GM18858 (cell line): ENCODE results near the gene OSTM1.

Source experiments
- ATAC-seq: cut with Tn5 transposase; IDR thresholded peaks from one replicate; pipeline ENCODE4 v1.9.1; 2021; ENCODE audit not compliant: unreplicated experiment

The OSTM1 gene

DNA sequence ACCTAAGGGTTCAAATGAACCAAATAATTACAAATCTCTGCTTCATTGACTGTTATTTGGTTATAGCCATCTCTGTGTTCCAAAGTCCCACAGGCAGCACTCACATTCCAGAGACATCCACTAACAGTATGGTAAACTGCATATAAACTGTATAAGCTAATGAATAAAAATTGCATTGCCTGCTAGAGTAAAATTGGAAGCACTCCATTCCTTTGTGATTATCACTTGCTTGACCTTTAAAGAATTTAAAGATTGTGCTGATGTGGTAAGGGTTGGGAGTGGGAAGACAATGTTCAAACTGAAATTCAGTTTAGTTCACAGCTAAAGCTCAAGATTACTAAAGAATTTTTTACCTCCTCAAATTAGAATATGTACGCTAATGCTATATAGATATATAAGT lies 31.0 kb upstream of the OSTM1 start:
- no peak for ATAC-seq

DNA sequence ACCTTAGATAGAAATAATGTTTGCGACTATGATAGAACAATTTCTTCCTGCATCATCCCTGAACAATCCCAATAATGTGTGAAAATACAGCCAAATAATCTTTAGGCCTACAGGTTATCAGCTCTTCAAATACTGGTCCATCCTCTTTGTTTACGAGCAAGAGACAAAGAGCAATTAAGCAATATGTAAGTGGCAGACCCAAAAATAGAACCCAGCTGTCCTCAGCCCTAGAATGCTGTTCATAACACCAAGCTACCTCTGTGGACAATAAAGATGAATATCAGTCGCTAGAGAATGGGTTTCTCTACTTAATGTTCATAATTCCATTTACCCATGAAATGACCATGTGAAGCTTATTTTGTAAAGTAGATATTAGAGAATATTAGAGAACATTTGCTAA lies 28.4 kb upstream of the OSTM1 start:
- ATAC-seq, result no peak

DNA sequence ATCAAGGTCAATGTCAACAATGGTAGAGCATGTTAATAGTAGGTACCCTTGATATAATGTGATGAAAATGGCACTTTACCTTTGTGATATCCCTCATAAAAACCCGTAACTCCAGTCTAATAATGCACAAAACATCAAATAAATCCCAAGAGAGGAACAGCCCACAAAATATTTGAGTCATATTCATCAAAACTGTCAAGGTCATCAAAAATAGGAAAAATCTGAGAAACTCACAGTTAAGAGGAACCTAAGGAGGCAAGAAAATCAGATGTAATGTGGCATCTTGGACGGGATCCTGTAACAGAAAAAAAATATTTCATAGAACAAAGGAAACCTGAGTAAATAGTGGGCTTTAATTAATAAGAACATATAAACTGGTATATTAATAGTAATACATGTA lies 25.5 kb upstream of the OSTM1 start:
- ATAC-seq, result no peak

DNA sequence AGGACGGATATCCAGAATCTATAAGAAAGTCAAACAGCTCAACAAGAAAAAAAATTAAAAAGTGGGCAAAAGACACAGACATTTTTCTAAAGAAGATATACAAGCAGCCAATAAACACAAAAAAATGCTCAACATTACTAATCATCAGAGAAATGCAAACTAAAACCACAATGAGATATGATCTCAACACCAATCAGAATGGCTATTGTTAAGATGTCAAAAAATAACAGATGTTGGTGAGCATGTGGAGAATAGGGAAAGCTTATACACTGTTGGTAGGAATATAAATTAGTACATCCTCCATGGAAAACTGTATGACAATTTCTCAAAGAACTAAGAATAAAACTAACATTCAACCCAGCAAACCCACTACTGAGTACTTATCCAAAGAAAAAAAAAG lies 23.3 kb upstream of the OSTM1 start:
- ATAC-seq, result no peak

DNA sequence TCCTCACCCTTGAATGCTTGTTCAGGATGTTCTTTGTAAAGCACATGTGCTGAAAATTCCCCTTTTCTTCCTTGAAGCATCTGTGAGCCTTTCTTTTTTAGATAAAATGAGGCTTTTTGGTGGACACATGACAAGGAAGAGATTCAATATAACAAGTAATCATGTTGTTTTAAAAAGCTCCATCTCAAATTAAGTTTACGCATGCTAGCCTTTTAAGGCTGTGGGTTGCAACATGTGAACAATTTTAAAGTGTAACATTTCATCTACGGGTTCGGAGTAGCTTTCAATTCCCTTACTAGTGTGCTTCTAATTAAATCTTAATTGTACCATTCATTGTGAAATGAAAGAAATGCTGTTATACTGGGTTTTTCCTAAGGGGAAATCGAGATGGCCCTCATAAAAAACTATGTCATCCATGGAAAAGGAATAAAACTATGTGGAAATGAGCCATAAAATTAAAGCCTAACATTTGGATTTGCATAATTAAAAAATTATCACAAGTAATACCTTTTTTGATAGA lies 19.3 kb upstream of the OSTM1 start:
- ATAC-seq, result no peak

DNA sequence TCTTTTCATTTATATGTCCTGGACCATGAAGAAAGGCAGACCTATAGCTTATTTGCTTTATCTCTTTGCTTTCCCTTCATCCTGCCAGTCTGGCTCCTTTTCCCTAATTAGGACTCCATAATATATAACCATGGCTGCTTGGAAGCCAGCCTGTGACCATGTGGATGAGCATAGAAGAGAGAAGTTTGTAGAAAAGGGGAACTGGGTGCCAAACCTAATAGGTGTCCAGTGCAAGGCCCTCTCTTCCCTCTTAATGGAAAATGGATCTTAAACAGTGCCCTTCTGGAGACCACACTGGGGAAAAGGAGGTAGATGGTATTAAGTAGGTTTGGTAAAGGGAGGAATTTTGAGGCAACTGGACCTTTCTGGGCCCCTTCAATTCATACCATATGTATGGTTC lies 16.7 kb upstream of the OSTM1 start:
- no peak for ATAC-seq

DNA sequence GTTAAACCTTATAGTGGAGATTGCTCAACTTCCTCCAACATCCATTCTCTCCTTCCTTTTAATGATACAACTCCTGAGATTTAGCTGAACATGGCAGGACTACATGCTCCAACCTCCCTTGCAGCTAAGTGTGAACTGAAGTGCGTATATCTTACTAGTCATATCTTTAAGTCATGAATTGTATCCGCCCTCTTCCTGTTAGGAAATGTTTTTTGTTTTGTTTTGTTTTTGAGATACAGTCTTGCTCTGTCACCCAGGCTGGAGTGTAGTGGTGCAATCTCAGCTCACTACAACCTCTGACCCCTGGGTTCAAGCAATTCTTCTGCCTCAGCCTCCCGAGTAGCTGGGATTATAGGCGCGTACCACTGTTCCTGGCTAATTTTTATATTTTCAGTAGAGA lies 8.8 kb upstream of the OSTM1 start:
- no peak for ATAC-seq

DNA sequence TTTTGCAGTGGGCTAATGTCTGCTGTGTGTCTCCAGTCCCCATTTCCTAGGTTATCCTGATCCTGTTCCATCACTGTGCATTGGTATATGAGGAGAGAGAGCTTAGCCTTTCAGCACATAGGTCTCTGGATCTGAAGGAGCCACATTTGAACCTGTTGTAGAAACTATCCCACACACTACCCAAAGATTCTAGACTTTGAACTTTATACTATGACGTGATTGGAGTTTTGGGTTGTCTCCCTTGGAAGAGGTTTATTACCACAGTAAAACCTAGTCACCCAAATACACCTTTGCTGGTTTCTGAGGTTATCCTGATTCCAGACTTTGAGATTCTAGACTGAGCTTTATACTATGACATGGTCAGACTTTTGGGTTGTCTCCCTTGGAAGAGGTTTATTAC lies 8.0 kb upstream of the OSTM1 start:
- no peak for ATAC-seq

DNA sequence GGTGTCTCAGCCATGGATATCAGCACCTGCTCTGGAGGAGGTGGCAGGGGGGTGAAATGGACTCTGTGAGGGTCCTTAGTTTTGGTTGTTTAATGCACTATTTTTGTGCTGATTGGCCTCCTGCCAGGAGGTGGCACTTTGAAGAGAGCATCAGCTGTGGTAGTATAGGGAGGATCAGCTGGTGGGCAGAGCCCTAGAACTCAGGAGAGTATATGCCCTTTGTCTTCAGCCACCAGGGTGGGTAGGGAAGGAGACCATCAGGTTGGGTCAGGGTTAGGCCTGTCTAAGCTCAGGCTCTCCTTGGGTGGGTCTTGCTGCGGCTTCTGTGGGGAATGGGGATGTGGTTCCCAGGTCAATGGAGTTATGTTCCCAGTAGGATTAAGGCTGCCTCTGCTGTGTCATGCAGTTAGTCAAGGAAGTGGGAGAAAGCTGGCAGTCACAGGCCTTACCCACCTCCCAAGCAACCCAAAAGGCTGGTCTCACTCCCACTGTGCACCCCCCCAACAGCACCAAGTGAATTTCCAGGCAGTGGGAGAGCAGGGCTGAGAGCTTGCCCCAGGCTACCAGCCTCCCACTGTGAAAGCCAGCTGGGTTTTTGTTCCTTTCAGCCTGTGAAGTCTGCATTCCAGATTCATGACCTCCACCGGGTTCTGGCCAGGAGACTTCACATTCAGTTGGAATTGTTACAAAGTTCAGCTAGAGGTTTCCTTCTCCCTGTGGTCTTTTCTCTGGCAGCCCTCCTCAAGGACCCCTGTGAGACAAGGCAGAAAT lies 5.7 kb upstream of the OSTM1 start:
- no peak for ATAC-seq

DNA sequence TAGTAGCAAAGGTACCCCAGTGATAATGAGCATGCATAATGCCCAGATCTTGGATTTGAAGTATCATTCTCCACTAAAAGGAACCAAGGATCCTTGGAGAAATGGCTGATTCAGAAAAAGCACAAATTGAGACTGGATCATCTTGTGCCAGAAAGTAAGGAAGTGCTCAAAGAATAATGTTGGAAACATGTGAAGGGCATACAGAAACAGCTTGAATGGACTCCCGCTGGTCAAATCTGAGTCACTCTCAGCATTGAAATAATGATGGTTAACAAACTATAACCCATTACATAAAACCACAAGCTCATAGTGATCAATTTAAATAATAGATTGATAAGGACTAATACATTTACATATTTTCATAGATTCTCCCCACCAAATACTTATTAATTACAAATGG lies 3.6 kb upstream of the OSTM1 start:
- ATAC-seq, result no peak

DNA sequence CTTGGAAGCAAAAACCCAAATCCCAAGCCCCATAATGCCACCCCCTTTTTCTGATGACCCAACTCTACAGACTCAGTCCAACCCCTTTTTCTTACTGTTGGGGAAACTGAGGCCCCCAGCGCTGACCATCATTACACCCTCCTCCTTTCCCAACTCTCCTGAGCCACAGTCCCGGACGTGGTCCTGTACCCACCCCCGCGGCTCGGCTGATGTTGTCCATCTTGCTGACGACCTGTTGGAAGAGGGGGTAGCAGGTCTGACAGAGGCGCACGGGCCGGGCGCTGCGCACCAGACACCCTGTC lies 533 bp downstream of the OSTM1 start:
- no peak for ATAC-seq

DNA sequence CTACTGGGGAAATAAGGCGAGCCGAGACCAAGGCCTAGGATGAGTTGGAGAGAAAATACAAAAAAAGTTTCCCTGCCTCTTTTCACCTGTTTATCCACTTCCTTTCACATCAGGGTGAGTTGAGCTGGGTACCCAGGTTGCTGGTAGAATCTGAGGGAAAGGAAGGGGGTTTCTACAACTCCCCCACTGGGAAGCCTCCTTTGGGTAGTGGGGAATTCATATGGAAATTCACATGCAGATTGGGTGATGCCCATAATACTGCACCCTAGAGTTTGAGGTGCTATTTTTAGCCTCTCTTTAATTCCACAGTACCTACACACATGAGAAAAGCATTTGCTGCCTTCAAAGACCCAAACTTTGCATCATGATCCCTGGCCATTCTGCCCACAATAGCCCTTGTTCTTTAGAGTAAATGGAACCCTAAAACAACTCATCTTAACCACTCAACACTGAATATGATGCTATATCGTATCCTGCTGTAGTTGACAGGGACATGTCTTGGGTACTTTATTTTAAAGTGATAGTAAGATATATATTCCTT lies 2.7 kb downstream of the OSTM1 start:
- ATAC-seq, result no peak

DNA sequence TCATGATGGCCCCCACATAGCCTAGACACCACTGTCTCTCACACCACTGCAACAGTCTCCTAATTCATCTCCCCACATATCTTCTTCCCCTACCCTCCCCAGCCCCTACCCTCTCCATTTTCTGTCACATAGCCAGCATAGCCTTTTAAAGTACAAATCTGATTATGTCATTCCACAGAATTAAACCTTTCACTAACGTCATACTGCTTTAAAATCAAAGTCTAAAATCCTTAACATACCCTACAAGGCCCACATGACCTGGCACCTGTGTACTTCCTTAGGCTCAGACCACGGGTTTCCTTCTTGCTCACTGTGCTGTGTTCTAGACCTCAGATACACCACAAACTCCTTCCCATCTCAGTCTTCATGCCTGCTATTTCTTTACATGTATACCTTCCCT lies 5.9 kb downstream of the OSTM1 start:
- ATAC-seq, result peak; percentile 65

DNA sequence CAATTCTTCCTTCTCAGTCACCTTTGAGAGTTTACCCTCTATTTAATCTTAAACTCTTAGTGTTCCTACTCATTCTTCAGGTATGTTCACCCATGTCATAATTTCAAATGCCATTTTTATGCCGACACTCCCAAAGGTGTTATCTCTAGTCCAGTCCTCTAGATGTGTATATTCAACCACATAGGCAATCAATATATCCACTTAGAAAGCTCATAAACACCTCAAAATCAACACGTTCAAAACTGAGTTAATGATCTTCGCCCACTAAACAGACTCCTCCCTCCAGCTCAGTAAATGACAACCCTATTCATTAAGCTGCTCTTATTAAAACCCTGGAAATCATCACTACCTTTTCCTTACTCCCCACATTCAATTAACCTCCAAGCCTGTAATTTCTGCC lies 6.4 kb downstream of the OSTM1 start:
- no peak for ATAC-seq

DNA sequence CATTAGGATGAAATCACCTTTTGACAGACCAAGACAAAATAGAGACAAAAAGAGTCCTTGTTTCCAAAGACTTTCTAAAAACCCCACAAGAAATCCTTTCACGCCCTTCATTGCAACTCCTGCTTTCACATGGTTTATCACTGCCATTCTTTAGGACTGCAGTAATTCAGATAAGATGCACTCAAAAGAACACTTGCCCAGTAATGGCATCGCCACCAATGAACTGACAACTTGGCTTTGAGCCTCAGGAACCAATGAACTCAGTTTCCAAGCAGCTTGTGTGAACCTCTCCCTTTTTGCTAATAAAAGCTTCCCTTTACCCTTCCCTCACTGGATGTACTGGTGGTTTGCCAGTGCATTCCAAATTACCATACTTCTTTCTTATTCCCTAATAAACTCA lies 21.8 kb downstream of the OSTM1 start:
- no peak for ATAC-seq

DNA sequence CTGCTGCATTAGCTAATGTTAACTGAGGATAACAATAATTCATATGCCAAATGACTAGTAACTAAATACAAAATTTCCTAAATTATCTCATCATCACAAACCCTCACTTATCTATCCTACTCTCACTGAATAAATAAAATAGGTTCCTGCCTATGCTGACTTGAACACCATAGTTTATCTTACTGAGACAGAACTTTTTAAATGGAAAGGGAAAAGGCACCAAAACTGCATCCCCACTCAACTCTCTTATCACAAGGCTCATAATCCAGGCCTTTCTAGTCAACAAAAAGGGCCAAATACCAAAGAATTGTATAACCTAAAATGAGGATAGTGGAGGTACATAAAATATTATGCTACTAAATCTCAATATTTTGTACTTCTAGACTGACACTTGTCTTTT lies 23.1 kb downstream of the OSTM1 start:
- ATAC-seq, result no peak

DNA sequence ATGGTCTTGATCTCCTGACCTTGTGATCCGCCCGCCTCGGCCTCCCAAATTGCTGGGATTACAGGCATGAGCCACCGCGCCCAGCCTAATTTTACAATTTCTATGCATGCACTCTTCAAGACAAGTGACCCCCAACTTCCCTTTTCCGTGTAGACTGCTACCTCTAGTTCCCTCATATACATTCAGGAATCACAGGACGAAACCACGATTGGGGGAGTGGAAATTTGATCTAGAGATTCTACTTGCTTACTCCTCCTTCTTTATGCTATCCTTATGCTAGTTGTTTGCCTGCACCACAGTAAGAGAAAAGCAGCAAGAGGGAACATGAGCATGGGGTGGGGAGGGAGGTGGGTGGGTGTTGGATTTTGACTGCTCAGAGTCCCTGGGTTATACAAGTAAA lies 34.9 kb downstream of the OSTM1 start:
- no peak for ATAC-seq

DNA sequence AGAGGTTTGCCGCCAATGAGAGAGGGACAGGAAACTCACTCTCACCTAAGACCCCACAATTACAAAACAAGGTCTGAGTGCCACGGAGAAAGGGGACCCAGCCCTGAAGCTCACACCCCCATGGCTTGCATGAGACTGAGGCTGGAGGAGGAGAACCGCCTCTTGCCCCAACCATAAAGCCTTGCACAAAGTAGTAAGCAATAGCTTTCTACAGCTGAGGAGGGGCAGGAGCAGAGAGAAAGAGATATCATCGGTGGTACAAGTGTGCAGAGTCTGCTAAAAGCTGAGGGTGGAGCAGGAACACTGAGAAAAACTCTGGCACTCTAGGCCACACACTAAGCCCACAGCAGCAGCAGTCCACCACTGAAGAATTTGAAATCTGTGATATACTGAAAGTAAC lies 37.7 kb downstream of the OSTM1 start:
- no peak for ATAC-seq

DNA sequence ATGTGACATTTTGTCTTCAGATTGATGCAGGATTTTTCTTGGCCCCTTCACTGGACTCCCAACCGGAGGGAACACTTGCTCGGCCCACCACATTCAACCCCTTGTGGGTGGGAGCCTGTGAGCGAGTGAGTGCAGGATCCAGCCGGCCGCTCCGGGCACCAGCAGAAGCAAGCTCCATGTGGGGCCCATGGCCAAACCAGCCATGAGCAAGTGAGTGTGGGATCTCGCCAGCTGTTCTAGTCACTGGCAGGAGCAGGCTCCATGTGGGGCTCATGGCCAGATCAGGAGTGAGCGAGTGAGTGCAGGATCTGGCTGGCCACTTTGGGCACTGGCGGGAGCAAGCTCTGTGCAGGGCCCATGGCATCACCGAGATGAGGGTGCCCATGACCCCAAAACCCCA lies 42.6 kb downstream of the OSTM1 start:
- no peak for ATAC-seq

DNA sequence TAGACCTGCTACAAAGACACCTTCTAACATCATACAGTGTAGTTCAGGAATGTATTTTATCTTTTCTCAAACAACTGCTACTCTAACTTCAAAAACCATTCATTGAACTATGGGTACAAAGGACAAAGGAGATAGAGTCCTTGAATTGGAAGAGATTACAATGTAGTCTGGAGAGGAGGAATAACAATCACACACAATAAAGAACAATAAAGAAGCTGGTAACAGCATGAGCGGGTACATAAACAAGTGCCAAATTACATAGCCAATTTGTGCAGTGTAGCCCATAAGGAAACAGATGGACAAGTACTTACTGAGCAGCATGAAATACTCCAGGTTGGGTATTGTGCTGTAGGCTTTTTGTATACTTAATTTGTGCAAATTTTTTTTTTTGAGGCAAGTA lies 44.3 kb downstream of the OSTM1 start:
- no peak for ATAC-seq

DNA sequence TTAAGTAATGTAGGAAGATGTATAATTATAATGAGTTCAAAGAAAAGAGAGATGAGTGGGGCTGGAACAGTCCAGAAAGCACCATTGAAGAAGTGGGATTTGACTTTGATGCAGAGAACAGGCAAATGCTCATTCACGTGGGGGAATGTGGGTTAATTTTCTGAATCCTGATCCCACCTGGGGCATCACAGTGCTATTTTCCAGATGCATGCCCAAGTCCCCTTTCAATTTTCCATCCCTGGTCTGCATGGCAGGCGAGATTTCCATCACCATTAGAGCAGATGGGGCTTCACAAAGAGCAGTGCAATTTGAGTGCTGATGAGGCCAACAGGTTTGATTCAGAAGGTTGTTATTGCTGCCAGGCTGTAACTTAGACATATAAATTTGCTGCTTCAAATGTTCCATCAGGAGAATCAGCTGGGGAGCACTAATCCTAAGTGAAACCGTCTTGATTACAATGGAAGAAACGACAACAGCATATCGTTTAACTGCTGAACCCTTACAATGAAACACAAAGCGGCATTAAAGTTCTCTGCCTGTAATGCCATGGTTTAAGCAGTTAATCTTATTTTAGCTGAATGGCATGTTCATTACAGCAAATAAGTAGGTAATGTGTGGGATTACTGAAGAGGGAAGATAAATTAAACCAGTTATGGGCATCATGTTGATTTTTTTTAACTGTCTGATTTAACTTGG lies 45.2 kb downstream of the OSTM1 start:
- no peak for ATAC-seq

DNA sequence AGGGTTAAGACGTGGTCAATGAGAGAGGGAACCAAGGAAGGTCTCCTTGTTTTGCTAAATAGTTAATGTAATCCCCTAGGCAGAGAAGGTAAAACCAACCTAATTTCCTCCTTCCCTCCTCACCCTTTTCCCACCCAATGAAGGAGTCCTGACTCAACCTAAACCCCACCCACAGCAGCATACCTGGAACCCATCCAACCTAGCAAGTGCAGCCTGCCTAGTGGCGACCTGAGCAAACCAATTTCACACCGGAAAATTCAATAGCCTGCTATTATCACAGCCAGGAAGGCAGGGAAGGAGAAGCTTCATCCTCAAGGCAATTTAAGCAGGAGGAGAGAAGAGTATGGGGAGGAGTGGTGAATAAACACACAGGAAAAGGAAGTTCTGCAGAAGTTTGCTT lies 46.9 kb downstream of the OSTM1 start:
- ATAC-seq, result no peak

DNA sequence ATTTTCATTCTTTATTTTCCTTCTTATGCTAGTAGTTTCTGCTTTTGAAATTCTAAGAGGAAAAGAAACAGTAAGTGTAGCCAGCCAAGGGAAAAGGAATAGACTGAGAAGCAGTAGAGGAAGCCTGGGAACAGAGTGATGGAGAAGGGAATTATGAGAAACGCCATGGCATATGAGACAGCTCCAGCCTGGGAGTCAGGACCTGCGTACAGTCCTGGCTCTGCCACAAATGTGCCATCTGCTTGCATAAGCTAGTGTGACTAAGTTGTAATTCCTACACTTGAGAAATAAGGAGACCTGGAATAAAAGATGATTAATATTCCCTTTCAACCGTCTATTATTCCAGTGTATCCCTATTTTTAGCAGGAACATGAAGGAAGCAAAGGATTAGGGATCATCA lies 47.5 kb downstream of the OSTM1 start:
- no peak for ATAC-seq
